CD4-positive, alpha-beta T cell treated with Interleukin-15 for 4 hours (primary cell): ENCODE measurements around the gene BRD7.

Experiments
- DNase-seq: peaks from one replicate; pipeline ENCODE4 v3.0.0-alpha.2; 2020; ENCODE audit warnings: low spot score

Gene BRD7

DNA sequence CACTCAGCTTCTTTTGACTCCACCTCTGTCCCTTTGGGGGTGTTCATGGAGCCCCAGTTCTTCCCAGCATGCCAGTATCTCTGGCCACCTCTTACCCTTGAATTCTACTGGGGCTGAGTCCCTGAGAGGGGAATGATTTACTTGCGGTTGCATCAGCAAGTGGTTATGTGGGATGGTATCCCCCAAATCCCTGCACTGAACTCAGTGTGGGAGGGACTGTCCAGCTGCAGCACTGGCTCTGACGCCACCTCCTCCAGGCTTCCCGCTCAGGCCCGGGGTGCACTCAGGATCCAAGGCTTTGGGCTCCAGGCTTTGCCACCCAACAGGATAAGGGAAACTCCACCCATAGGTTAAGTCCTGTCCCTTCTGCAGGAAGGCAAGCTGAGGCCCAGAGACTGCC lies 21.1 kb upstream of the BRD7 start:
- DNase-seq = no peak

DNA sequence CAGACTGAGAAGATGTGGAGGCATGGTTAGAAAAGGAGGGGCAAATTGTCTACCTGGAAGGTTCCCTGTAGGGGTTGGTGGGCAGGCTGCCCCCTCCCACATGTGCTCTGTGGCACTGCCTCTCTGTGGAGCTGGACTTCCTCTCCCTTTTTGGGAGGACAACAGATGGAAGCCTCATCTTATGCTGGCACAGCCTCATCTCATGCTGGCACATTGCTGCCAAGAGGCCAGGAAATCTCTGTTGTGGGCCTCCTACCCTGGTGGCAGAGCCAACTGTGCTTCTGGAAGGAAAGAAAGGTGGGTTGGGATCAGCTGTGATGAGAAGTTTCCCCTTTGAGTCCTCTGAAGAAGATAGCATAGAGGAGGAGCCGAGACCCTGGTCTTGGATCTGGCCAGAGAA lies 19.7 kb upstream of the BRD7 start:
- no peak for DNase-seq

DNA sequence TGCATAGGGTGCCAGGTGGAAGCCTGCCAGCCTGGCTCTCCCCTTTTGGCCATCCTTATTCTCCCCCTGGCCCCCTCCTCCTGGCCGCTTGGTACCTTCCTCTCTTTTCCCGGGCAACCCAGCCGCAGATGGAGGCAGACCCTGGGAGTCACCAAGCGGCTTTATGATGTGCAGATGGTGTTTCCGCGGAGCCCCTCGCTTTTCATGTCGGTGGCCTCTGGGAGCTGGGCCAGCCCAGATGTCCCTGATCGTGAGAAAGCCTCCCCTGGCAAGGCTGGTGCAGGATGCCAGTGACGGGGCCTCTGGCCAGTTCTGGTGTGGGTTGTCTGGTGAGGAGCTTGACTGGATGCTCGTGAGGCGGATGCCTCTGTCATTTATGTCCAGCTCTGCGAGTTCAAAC lies 18.0 kb upstream of the BRD7 start:
- no peak for DNase-seq

DNA sequence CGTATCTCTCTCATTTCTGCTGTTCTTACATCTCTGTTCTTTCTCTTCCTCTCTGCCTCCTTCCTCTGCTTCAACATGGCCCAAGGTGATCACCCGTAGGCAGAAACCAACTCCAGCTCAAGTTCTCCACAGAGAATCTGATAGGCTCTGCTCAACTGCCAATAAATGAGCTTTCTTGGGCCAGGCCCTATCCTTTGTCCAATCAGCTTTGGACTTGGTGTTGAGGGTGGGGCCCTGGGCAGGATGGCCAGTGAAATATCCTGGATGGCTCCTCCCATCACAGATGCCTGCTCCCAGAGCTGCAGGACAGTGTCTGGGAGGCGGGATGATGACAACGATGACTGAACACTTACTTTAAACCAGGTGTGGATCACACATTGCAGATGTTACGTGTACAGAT lies 17.4 kb upstream of the BRD7 start:
- no peak for DNase-seq

DNA sequence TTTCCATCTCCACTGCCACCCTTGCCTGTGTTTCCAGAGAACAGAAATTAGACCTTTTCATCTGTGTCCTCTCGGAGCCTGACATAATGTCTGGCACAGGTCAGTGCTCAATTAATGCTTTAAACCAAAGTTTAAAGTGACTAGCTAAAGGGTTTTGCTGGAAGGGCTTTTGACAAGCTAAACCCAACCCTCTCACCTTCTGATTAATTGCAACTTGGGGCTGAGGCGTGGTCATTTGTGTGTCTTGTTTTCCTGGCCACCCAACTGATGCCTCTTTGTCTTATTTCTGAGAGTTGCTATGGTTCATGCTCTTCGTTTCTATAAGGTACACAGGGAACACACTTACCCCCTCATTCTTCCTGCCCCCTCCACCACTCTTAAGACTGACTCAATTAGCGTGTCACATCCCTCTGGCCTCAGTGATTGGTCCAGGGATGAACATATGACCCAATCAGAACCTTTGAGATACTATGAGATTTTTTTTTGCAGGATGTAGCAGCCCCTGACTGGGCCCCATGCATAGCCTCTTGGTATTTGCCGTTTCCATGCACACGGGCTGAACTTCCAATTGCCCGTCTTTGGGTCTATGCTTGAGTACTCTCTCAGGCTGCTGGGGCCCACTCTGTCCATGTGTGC lies 15.8 kb upstream of the BRD7 start:
- no peak for DNase-seq

DNA sequence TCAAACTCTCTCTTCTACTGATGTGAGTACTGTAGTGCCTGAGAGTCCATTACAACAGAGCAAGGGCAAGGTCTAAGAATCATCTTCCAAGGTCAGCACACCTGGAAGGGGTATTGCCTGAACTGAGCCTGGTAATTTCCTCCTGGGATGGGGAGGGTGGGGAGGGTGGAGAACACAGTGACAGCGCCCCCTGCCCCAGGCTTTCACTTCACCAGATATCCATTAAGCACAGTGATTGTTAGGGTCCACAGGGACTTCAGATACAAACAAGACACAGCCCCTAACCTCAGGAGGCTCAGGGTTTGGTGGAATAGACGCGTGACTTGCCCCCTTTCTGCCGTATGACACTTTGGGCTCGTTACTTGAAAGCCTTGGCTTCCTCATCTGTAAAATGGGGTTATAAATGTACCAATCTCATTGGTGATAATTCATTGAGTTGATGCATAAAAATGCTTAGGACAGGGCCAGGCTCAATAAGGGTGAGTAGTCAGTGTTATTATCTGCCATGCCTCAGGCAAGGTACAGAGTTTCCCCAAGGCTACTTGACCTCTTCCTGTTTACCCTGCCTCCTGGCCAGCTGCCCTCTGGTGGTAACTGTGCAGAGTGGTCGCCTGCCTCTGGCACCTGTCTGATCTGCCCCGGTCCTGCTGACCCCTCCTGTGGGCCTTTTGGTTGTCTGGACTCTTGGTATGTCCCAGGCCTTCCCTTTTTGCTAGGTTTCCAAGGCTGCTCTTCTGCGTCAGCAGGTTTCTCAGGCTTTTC lies 13.1 kb upstream of the BRD7 start:
- no peak for DNase-seq

DNA sequence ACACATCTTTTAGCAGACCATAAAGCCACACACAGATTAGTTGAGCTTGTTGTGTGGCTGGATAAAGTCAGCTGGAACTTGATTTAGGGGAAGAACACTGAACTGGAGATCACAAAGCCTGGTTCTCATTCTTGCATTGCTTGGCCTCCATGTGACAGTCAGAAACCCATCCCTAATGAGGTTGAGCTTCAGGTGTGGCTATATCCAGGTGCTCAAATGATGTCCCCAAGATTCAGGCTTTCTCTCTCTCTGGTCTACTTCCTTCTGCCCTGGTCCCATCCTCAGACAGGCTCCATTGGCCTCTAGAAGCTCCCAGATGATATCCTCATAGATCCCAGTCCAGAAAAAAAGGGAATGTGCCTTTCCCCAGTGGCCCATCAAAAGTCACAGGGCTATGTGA lies 9.6 kb upstream of the BRD7 start:
- no peak for DNase-seq

DNA sequence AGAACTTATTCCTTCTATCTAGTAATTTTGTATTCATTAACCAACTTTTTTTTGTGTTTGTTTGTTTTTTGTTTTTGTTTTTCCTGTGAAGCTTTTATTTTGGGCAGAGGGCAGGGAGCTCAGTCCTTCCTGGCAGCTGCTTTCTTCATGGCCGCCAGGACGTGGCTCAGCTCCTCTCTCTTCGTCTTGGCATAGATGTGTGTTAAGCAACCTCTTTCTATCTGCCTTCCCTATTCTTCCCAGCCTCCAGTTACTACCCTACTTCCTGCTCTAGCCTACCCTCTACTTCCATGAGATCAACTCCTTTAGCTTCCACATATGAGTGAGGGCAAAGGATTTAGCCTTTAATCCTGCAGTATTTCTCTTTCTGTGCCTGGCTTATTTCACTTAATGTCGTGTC lies 8.2 kb upstream of the BRD7 start:
- DNase-seq = no peak

DNA sequence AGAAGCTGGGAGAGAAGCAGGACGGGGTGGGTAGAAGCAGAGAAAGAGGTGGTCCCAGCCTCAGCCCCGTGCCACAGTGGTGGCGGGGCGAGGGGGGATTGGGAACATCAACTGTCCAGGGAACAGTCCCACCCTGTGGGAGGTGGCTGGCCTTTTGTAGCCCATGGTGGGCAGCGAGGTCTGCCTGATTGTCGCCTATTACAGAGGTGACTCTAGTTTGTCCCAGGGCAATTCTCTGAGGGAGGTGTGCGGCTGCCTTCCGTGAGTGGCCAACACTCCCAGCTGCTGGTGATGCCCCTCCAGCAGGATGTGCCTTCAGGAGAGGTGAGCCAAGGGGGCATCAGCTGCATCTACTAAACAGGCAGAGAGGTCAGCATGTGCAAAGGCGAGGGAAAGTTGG lies 5.0 kb upstream of the BRD7 start:
- no peak for DNase-seq

DNA sequence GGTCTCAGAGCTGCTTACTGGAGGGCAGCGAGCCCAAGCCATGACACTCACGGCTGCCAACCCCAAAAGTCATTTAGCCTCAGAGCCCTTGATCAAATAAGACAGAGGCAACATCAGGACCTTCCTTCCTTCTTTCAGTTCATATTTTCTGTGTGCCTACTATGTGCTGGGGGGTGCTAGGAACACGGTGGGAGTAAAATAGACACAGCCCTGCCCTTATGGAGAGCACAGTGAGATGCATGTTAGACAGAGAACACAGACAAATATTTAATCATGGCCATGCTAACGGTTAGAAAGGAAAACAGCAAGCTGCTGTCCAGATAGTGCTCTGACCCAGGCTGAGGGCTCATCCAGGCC lies 4.5 kb upstream of the BRD7 start:
- no peak for DNase-seq

DNA sequence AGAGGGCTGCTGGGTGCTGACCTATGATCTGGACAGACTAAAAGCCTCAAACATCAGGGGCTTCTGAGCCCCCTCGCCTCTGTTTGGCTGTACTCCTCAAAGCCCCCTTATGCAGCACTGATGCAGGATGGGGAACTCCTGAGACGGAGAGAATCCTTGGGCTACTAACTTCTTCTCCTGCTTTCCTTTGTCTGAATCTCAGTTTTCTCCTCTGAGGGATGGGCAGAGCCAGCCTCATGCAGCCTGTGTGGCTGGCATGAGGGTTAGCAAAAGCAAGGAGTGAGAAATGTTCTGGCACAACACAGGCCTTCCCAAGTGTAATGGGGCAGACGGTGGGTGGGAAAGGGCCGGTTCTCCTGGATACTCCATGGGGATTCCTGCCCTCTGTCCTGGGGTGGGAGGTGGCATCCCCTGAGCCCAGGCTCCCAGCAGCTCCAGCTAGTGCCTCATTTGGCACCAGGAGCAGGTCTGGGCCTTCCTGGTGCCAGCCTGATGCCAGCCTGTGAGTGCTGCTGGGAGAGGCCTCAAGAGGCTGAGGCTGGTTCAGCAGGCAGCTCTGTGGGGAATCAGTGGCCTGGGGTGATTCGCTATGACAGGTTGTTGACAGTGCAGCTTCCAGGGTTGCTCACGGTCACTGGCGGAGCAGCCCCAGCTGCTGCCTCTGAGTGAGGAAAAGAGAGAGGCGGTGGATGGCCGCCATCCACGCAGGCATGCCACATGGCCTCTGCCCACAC lies 4.0 kb upstream of the BRD7 start:
- no peak for DNase-seq

DNA sequence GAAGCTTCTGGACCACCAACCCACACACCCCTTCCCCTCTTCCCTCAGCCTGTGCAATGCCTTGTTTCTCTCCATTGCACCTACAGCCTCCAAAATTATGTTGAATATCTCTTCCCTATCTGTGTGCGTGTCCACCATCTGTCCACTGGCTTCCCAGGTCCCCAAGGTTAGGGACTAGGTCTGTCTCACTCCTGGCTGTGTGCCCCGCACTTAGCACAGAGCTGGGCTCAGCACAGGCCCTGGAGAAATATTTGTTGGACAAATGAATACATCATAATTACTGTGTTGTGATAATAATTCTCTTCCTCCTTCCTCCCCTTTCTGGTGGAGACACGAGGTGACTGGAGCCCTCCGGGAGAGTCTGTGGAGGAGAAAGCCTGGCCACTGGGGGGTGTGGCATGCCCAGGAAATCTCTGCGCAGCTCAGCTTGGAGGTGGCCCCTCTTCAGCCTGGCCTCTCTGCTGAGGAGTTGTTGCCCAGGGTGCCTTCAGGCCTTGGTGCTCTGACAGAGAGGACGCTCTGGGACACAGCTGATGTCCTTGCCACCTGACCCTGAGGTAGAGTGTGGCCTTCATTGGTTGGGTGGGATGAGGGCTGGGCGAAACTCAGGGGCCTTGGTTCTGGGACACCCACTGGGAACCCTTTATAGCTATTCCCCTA lies 3.3 kb upstream of the BRD7 start:
- no peak for DNase-seq

DNA sequence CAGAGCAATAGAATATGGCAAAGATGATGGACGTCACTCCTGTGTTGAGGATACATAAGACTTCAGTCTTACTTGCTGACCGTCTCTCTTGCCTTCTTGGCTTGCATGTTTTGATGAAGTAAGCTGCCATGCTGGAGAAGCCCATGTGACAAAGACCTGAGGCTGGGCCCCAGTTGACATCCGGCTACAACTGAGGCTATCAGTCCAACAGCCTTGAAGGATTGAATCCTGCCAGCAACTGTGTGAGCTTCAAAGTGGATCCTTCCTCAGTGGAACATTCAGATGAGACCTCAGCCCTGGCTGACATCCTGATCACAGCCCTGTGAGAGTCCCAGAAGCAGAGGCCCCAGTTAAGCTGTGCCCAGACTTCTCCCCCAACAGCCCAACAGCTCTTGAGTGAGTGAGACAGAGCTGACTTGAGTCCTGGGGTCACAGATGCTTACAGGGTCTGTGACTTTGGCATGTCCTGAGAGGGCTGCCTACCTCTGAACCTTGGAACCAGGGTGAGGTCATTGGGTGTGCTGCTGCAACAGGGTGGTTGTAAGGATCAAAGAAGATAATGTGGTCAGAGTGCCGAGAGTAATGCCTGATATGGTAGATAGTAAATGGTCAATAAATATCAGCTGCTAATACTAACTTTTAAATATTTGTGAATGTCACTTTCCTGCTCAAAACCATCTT lies 2.4 kb upstream of the BRD7 start:
- no peak for DNase-seq

DNA sequence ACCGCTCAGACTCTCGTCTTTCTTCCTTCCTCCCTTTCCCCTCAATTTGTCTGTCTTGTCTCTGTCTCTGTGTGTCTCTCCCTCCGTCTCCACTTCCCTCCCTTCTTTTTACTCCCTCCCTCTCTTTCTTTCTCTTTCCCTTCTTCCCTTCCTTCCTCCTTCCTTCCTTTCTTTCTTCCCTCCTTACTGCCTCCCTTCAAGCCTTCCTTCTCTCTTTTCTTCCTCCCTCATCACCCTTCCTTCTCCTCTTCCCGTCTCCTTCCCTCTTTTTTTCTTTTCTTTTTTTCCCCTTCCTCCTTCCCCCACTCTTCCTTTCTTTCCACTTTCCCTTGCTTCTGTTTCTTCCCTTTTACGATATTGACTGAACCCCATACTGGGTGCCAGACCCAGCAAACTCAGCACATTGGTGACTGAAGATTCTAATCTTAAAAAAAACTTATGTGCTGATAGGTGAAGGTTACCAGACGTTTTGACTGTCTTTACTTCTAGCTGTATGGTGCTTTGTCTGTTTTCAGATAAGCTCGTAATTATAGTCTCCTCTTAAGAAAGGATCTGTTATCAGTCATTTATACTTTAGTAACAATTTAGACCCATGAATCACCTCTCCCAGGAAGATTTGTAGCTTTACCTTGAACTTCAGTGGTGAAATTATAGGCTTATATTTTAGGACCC lies 481 bp upstream of the BRD7 start:
- no peak for DNase-seq

DNA sequence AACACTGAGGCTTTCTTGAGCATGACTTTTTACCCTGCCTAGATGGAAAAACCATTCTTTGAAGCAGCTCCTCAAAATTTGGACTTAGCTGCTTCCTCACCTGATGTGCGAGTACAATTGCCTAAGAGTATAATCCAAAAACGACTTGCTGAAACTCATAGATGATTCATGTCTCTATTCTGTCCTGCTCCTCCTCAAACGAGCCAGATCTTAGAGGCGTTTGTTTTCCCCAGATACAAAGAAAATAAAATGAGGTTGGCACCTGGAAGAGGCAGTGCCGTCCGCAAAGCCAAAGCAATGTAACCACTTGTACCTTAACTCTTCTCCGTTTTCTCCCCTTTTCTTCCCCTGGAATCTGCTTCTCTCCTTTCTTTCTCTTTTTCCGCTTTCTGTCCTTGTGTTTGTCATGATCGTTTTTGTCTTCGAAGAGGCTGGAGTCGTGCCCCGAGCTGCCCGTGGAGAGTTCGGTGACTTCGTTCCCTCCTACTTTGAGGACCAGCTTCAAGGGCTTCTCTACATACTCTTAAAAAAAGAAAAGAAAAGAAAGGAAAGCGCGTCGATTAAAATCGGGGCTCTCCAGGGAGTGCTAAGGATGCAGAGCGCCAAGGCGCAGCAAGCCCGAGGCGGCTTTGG lies 895 bp downstream of the BRD7 start:
- DNase-seq = no peak

DNA sequence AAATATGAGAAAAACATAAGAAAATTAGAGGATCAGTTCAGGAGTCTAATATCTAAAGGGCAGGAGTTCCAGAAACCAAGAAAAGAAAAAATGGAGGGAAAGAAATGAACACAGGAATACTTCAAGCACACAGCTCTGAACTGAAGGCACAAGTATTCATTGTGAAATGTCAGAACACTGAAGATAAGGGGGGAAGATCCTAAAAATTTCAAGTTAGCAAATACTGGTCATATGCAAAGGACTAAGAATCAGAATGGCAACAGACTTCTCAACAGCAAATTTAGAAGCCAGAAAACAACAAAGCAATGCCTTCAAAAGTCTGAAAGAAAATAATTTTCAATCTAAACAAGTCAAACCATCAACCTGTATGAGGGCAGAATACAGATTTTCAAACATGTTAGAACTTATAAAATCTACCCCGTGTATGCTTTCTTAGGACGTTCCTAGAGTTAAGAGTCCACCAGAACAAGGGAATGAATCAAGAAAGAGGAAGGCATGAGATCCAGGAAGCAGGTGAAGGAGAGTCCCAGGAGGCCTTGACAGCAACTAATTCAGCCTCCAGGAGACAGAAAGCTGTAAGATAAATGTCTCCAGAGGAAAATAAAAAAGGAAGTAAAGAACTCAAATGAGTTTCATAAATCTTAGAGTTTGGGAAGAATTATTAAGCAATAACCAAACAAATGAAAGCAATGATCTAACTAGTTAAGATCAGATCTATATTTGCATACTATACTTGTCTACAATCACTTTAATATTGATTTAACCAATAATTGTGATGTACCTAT lies 2.8 kb downstream of the BRD7 start:
- DNase-seq = no peak

DNA sequence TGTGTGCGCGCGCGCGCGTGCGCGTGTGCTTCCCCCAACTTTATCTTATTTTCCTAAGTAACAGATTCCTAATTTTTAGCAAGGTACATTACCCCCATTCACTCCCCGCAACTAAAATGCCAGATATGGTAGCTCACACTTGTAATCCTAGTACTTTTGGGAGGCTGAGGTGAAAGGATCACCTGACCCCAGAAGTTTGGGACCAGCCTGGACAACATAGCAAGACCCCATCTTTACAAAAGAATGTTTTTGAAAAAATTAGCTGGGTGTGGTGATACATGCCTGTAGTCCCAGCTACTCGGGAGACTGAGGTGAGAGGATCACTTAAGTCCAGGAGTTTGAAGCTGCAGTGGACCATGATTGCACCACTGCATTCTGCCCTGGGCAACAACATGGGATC lies 5.1 kb downstream of the BRD7 start:
- DNase-seq = no peak

DNA sequence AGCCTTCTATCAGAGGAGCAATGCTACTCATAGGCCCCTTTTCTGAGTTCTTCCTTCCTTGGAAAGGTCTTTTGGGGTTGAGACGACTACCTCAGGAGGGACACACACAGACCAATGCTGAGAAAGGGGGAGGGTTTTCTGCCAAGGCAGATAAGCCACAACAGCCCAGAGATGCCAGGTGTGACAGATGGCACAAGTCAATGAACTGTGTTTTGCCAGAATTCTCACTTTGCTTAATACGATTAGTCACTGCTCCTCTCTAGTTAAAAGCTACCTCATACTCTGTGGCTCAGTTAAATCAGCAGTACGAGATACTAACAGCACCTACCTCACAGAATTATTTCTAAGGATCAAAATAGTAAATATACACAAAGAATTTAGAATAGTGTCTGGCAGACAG lies 8.0 kb downstream of the BRD7 start:
- no peak for DNase-seq

DNA sequence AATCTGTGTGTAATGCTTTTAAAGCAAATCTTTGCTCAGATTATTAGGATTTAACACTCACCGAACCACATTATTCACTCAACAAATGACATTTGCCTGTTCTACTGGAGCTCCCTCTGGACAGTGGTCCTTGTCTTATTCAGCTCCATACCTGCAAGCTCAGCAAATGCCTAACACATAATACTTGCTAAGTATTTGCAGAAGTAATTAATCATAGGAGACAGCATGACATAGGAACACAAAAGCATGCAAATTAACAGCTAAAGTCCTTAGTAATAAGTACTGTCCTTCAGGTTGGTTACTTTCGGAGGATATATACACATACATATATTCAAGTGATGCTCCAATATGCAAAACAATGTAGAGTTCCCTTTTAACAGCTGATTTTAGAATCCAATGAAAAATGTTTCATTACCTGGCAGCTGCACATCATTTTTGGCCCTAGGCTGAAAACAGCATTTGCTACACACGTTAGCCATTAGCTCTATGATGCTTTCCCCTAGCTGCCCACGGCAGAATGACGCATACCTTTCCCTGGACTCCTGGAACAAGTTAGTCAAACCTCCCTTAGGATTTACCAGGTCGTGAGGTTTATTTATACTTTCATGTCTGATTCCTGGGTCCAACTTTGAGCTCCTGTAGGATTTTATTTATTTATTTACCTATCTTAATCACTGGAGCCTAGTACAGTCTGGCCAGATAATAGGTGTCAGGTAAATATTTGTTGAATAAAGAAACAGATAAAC lies 8.6 kb downstream of the BRD7 start:
- DNase-seq = no peak

DNA sequence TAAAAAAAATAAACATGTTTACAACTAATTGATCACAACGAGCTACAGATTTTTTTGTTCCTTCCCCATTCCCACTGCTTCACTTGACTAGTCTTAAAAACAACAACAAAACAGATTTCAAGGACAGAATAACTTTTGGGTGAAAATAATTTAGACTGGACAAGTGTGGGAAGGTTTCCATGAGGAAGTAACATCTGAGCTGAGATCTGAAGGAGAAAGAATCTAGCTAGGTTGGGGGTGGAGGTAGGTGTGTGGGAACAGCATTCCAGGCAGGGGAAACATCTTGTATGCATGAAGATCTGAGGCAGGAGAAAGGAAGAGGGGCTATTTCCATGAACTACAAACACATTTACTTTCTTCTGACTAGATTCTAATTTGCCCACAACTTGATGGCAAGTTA lies 9.2 kb downstream of the BRD7 start:
- no peak for DNase-seq
